ENCODE data around the gene MCF2L2.
"Not testable (repeated sequence)": the region's sequence is repeated elsewhere in the genome, so short reads cannot be mapped to it uniquely, and the experiment has no call there.

MCF2L2 gene

DNA sequence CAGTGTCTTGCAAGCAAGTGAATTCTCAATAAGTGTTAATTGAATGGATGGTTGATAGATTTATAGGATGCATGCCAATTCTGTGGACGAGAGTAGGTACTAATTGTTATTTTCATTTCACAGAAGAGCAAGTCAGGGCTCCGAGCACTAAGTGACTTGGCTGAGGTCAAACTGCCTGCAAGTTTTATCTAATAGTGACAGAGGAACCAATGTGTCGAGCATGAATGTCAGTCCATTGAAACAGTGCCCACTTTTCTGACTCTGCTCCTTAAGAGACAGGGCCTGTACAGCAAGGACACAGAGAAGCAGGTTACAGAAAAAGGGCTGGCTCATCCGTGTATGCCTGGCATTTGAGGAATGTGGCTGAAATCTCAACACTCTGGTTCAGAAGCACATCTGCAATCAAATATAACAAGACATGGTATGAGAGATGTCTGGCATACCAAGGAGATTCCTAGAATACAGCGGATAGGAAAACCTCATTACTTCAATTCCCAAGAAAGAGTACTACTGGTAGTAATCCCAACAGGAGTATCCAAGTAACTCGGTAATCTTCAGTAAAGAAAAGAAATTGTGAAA, 181.3 kb downstream of the MCF2L2 start:
- DNase-seq (ENCODE audit: low read depth in 2 of 3, low spot score in 1 of 3) = no peak

DNA sequence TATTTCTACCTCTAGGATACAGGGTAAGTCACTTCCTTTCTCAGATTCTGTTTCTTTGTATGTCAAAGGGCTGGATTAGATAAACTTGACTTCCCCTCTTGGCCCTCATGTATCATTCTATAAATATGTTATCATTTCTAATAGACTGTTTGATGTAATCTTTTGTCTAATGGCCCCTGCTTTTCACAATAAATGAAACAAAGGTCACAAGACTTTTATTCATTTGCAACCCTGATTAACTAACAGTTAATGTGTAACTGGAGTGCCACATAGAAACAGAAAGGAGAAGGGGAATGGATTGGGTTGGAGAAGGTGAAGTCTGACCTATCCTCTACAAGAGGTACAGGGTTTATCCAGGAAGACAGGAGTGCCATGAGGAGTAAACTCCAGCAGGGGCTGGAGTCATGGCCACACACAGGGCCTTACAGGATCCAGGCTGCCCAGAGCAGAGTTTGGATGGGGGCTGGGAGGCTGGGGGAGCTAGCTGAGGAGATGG, 183.4 kb downstream of the MCF2L2 start:
- no peak for DNase-seq (ENCODE audit: low read depth in 2 of 3, low spot score in 1 of 3)

DNA sequence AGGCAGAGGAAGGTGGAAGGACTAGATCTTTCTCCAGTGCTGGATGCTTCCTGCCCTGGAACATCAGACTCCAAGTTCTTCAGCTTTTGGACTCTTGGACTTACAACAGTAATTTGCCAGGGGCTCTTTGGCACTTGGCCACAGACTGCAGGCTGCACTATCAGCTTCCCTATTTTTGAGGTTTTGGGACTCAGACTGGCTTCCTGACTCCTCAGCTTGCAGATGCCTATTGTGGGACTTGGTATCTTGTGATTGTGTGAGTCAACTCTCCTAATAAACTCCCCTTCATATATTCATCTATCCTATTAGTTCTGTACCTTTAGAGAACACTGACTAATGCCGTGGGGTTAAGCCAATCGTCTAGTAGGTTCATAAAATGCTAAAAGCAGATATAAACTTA, 184.2 kb downstream of the MCF2L2 start:
- DNase-seq (ENCODE audit: low read depth in 2 of 3, low spot score in 1 of 3) = no peak

DNA sequence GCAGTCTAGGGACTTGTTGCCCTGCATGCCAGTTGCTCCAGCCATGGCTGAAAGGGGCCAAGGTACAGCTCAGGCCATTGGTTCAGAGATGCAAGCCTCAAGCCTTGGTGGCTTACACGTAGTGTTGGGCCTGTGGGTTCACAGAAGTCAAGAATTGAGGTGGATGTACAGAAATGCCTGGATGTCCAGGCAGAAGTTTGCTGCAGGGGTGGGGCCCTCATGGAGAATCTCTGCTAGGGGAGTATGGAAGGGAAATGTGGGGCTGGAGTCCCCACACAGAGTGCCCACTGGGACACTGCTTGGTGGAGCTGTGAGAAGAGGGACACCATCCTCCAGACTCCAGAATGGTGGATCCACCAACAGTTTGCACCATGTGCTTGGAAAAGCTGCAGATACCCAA, 186.0 kb downstream of the MCF2L2 start:
- DNase-seq (ENCODE audit: low read depth in 2 of 3, low spot score in 1 of 3) = no peak

DNA sequence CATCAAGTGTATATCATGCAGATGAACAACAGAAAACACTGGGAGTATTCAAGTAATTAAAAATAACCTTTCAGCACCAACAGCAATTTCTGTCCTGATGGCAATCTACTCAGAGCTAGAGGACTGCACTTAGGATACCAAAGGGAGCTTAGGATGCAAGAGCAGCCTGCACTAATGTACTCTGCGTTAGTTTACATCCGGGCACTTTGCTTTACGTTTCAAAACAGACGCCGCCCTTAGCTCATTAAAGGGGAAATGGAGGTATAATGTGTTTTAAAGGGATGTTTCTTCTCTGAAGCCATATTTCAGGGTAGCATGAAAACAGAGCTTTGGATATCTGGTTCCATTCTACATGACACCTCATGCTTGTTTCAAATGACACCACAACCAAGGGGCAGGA, 189.4 kb downstream of the MCF2L2 start:
- DNase-seq (ENCODE audit: low read depth in 2 of 3, low spot score in 1 of 3) = no peak

DNA sequence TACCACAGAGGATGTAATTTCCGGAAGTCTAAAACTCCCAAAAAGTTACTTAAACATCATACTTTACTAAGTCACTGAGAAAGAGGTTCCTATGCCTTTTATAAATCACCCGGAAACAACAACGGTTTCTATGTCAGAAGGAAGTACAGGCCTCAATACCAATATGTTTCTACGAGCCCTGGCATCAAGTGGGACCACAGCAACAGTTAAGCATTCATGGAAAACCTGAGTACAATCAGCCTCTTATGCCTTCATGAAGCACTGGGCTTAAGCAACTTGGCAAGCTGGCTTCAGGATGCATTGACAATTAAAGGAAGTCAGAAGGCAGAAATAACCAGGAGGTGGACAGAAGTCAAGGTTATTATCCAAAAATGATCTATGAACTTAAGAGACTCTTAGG, 194.5 kb downstream of the MCF2L2 start:
- DNase-seq (ENCODE audit: low read depth in 2 of 3, low spot score in 1 of 3) = no peak

DNA sequence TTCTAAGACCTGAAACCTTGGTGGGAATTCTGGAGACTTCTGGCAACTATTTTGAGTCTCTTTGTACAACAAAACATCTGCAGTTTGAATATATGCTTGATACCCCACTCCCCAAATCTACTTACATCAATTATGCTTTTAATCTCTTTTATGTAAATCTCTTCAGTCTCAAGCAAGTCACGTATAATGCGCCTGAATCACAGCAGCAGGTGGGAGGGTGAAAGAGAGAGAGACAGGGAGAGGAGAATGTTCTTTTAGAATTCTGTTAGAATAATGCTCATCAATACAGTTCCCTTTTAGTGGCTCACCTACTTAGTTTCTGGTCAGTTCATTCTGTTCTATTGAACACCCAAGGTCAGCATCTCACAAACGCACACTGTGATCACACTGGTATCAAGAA, 197.6 kb downstream of the MCF2L2 start:
- DNase-seq (ENCODE audit: low read depth in 2 of 3, low spot score in 1 of 3) = no peak

DNA sequence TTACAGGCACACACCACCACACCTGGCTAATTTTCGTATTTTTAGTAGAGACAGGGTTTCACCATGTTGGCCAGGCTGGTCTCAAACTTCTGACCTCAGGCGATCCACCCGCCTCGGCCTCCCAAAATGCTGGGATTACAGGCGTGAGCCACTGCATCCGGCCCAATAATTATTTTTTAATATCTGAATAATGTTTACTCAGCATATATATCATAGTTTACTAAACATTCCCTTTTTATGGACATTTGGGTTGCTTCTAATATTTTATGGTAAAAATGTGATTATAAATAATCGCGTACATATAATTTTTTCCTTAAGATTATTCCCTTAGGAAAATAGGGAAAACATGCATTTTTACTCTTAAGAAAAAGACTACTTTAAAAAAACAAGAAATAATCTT, 198.2 kb downstream of the MCF2L2 start:
- DNase-seq (ENCODE audit: low read depth in 2 of 3, low spot score in 1 of 3) = not testable (repeated sequence)

DNA sequence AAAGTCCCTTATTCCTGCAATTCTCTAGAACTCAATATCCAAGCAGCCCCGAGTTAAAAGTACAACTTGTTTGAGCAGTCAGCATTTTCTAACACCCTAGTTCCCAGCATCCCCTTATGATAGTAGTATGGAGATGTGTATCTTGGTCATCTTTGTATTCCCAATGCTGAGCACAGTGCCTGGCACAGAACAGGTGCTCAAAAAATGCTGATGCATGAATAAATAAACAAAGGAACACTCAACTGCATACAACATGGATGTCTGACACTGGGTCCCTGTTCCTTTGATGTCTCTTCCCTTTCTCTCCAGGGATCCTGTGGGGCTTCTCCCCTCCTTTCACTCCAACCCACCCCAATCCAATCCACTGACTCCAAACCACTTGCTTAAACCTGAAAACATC, 199.2 kb downstream of the MCF2L2 start:
- no peak for DNase-seq (ENCODE audit: low read depth in 2 of 3, low spot score in 1 of 3)

DNA sequence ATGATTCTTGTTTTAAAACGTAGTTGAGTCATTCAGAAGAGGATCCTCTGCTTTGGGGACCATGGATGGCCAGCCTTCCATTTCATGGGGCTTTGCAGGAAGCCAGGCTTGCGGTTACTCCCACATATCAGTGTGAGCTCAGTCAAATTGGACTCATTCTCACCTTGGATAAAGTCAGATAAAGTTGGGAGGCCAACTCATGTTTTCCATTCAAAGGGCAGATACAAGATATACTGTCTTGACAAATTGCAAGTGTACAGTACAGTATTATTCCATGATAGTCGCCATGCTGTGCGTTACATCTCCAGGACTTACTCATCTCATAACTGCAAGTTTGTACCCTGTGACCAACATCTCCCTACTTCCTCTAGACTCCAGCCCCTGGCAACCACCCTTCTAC, 200.8 kb downstream of the MCF2L2 start:
- DNase-seq (ENCODE audit: low read depth in 2 of 3, low spot score in 1 of 3) = peak in 2 of 3 donors; percentile 24 to 35

DNA sequence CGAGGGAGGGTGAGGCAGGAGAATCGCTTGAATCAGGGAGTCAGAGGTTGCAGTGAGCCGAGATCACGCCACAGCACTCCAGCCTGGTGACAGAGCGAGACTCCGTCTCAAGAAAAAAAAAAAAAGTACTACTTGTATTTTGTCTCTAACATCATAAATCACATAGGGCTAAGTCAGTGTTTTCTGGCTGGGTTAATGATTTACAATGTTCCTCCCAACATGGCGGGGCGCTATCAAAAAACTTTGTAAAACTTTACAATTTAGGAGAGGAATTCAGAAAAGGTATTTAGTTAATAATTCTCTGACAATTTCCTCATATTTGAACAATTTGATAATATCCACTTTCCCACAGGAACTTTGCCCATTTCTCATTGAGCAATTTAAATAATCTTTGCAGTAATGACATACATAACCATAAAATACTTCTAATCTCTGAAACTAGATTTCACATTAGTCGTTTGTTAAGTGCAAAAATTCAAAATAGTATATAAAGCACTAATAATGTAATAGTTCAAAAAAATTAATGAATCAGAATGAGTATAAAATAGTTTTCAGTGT, 202.0 kb downstream of the MCF2L2 start:
- no peak for DNase-seq (ENCODE audit: low read depth in 2 of 3, low spot score in 1 of 3)

DNA sequence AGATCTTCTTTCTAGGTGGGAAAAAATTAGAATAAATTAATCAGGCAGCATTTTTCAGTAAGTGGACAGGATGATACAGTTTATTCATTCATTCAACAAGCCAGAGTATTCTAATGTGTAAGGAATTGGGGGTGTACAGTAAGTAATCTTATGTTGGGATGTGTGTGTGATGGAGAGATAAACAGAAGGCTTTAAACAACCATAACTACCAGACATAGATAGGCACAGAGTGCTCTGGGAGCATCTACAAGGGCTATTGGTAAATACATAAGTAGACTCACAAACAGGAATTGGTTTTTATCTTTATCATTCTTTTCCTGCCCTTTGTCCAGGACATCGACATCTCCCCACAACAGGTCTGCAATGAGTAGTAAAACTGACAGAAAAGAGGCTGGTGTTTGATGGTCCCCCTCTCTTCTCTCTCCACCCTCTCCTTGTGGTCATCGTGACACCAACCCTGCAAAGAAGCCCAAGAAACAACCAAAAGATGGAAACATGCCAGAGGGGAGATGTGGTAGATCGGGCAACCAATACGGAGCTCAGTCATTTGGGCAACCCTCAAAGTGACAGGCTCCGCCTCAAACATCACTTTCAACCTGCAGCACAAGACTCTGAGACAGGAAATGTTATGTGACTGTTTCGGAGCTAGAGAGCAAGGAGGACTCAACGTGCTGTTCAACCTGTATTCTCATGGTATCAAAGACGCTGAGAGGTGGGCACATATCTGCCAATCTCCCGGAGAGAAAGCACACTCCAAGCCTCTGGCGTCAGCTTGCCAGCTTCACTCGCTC, 204.0 kb downstream of the MCF2L2 start:
- DNase-seq (ENCODE audit: low read depth in 2 of 3, low spot score in 1 of 3) = peak in 1 of 3 donors; percentile 39

DNA sequence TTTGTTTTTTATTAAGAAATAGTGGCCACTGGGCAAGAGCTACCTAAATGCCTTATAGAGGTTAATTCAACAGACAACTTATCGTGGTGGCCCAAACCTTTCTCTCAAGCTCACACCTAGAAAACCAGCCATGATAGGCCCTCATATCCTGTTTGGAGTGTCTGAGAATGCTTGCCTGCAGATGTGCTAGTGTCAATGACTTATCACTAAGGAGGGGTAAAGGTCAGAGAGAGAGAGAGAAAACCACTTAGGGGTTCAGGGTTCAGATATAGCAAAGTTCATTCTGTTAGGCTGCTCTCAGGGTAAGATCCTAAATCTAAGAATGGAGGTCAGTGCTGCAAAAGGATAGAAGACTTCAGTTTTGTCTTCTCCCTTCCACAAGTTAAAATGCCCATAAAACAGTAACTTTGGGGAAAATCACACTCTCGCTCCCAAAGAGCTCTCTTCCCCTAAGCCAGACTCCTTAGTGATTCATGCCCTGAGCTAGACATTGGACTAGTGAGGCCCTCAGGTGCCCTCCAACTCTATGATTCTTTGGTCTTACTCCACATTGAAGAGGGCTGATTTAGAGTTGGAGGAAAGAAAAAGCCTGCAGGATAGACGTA, 205.7 kb downstream of the MCF2L2 start:
- no peak for DNase-seq (ENCODE audit: low read depth in 2 of 3, low spot score in 1 of 3)

DNA sequence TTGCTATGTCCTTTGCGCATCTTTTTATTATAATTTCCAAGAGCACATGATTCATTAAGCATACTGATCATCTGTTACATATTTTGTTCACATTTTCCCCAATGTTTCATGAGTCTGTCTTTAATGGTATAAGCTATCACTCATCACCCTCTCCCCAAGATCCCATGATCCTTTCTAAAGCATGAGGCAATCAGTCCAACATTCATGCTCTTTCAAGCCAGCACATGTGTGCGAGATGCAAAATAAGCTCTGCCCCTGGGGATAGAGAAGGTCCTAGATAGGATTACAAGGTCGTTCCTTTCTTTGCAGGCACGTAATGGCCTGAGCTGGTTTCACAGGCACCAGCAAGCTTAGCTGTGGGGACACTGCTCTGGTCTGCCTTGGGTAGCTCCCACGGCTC, 207.6 kb downstream of the MCF2L2 start:
- DNase-seq (ENCODE audit: low read depth in 2 of 3, low spot score in 1 of 3) = no peak

DNA sequence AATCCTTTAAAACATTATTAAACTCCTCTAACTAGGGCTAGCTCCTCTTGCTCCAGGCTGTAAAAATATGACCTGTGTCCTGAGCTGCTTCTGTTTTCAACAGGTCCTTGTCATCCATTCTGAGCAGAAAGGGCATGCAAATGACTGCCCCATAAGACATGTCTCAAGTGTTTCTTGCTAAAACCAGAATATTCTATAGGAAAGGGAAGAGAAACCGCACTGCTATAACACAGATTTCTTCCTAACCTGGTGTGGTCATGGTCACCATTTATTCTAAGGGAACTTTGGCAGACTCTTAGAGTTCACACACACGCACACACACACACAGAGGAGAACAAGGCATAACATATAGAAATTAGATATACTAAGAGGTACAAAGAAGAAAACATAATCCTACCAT, 209.6 kb downstream of the MCF2L2 start:
- no peak for DNase-seq (ENCODE audit: low read depth in 2 of 3, low spot score in 1 of 3)

DNA sequence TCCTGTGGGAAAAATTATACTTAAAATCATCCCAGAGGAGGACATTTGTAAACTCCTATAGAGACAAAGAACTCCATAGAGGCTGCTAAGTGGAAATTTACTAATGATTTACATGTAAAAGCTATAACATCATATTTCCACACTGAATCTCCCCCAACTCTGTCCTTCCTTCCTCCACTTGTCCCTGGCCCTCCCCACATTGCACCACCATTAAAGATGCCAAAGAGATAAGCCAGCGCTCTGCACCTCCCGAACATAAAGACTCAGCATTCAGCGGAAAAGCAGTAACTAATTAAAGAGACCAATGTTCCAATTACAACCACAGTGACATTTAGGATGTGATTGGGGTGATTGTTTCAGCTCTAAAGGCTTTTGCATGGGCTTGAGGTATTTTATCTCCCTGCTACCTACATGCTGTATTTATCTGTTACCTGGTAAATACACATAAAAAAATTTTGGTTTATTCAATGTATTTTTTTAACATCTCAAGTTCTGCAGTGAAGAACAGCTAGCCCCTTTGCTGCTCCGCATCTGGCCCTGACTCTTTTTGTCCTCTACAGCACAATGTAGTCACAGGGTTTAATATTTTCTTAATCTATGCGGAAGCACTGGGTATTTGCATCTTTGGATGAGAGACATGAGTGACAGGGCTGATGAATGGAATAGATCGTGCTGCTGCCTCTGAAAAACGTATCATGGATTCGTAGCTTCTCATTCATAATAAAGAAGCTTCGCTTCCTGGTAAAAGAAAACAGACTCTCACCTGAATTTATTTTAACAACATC, 210.7 kb downstream of the MCF2L2 start:
- DNase-seq (ENCODE audit: low read depth in 2 of 3, low spot score in 1 of 3) = no peak

DNA sequence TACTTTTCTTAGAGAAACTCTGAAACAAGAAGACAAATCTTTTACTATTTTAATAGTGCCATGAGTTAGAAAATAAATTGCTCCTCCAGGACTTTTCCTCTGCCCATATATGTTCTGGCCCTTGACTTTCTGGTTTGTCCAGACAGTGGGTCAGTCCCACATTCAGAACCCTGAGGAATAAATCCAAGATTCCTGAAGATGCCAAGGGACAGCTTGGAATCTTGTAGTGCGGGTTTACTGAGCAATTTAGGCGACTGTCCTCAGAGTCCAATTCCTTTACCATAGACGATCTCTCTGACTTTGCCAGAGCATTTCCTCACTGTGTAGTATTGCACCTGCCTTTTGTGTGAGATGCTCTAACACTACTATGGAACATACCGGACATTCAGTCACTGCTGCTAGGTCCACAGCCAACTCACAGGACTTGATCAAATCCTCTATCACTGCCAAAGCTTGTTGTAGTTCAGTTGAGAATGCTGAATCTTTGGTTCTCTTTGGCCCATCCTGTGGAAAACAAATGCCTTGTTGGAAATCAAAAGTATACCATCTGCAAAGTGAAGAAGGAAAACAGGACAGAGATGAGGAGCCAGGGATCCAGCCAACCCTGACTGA, 212.7 kb downstream of the MCF2L2 start:
- DNase-seq (ENCODE audit: low read depth in 2 of 3, low spot score in 1 of 3) = no peak

DNA sequence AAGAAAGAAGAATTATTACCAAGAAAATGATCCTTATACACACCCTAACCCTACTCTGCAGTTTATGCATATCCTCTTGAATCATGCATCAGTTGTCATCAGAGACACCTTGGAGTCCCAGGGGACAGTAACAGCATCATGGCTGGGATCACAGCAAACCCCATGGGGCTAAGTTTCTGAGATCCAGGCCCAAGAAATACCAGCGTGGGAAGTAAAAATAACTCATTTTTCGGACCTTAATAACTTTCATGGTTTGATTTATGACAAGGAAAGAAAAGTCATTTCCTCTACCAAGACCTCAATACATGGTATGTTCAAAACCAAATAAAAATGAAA, 214.2 kb downstream of the MCF2L2 start:
- no peak for DNase-seq (ENCODE audit: low read depth in 2 of 3, low spot score in 1 of 3)

DNA sequence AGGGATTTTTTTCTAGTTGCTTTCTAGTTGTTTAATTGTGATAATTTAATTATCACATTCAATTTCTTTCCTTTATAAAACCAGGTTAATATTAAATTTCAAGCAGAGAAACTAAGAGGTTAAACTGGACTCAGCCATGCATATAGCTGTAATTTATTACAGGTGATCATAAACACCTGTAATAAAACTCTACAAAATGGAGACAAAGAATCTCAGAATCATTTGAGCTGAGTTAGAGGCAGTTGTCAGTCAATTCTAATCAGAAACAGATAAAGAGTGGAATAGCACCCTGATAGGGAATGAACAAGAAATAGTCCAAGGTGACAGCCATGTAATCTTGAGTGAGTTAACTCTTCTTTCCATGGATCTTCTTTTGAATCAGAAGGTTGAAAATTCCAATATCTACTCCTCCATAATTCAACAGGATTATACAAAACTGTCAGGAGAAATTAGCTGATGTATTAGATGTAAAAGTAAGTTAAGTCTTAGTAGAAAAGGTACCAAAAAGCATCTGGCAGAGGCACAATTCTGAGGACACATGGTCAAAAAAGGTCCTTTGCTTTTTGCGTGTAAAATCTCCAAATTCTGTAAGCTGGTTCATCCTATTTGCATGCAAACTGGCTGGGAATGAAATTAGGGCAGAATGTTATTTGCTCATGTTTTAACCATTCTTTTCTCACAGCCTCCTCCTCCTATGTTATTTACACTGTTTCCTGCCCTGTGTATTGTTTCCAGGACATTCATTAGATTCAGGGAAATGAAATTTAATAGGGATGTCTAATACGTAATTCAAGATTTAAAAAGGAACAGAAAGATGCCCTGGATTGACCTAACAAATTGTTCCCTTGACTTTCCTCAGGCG, 214.8 kb downstream of the MCF2L2 start:
- DNase-seq (ENCODE audit: low read depth in 2 of 3, low spot score in 1 of 3) = no peak

DNA sequence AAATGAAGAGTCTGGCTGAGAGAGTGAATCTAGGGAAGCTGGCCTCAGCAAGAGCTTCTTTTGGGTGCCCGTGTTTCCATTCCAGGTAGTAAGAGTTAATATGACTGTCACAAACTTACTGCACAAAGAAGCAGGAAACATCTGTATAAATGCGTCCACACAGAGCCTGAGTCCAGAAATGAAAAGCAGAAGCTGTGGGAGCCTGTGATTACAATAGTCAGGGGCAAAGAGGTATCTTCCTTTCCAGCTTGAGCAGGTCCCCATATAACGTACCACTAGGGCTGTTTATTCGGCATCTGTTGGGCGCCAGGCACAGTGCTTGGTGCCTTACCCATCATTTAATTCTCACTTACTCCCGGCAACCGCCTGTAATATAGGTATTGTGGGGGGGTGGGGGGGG, 215.9 kb downstream of the MCF2L2 start:
- no peak for DNase-seq (ENCODE audit: low read depth in 2 of 3, low spot score in 1 of 3)

Data from stimulated activated CD4-positive, alpha-beta T cell treated with anti-CD3 and anti-CD28 coated beads, Interleukin-12 subunit alpha, Interleukin-12 subunit beta, amount 100 ng/mL, for 48 hours (primary cell).